Esophagus mucosa (tissue), 1 donor: ENCODE results near the gene CELSR1. TPM values are rescaled to one million over a fixed set of nuclear protein-coding genes. Genes with fewer than 3 reads are reported as not detected.
A peak's percentile ranks its signal among the peaks of the same experiment; 100 is the strongest.
"Not testable (repeated sequence)": the region's sequence is repeated elsewhere in the genome, so short reads cannot be mapped to it uniquely, and the experiment has no call there.

ENCODE experiments used
- ATAC-seq: fragments of 200-7000 bp; cut with Tn5 transposase; one replicate; pipeline ENCODE4 v1.9.1; 2020
- total RNA-seq: library from RNA; stranded (reverse); gene quantifications from one replicate; pipeline ENCODE4 v1.2.4, GENCODE V29; 2023
- donor health status: DM: yes; HTN: yes; CAD: no.

The CELSR1 gene
- total RNA-seq, 1 donor from 2014 or later: 36.0 TPM

DNA sequence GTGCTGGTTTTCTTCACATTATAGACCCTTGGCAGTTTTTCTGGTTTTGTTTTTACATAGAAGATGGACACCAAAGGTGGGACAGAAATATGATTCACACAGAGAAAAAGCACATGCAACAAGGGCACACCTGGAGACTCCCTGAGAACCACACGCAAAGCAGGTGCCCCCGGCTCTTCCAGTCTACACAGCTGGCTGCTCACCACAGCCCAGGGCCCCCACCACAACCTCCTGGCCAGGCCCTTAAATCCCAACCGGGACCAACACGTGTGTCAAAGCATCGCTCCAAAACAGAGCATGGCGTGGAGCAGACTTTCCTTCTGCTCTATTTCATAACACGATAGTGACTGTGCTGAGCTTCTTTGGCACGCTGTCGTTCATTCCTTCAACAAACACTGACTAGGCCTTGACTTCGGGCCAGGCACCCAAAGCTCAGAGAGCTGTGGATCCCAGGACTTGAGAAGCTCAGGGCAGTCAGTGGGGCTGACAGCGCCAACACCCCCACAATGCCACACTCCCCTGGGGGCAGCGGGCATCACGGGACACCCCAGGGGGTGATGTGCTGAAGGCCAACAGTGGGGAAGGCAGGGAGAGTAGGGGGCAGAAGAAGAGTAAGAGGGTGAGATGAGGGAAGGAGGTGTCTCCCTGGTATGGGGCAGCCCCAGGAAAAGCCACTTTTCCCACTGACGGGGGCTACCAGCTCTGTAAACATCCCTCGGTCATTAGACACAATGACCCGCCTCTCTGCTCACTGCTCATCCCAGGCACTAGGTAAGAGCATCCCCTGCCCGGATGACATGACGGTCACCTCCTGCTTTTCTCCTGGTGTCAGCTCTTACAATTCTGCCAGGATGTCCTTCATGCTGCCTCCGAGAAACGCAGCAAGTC, 26.0 kb downstream of the CELSR1 start:
- peak; percentile 14 for ATAC-seq

GRCh38 chr22:46509416-46510089, 27.9 kb downstream of the CELSR1 start:
- no peak for ATAC-seq

DNA sequence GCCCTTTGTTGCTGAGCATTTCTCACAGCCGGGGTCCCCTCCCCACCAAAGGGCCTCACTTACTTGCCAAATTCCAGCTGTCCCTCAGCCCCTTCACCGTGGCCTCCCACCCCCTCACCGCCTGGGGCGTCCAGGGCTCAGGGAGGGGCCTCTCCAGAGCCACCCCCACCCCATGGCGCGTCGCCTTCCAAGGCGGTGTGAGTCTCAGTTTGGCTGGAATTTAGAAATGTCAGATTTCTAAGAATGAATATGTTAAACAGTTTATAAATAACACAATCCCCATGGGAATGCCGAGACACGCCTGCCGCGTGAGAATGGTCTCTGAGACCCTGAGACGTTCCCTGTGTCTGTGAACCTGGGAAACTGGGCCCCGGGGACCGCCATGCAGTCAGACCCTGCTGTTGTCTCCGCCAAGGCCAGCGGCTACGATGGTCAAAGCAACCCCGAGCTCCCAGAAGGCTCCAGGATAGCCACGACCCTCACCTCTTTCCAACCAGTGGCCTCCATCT, 28.9 kb downstream of the CELSR1 start:
- no peak for ATAC-seq

- ATAC-seq: peak; percentile 2
Measured at GRCh38 chr22:46507451-46508425, 29.7 kb downstream of the CELSR1 start.

- ATAC-seq: no peak
Measured at GRCh38 chr22:46504584-46504983, 32.8 kb downstream of the CELSR1 start.

DNA sequence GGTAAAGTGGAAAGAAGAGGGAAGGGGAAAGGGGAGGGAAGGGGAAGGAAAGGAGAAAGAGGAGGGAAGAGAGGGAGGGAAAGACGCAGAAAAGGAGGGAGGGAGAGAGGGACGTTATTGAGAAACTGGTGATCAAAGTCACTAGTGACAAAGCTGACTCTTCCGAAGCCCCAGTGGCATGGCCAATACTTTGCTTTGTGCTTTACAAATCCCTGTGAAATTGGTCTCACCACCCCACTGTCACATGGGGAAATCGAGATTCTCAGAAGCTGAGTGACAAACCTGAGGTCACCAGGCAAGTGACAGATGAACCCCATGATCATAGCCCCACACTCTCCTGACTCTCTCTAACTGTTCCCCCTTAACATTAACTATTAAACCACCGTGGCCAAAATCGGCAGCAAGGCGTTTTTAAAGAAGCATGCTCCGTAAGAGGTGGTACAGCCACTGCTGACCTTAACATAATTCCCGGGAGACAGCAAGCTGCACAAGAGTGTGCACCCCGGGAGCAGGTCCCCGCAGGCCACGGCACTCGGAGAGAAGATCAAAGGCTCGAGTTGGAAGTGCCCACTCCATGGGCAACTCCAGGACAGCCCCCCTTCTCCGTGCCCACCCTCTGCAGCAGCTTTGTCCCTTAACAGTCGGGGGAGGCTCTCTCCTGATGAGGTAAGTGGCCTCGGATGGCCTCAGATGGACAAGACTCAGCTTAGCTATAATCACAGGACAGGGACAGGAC, 34.8 kb downstream of the CELSR1 start:
- ATAC-seq: no peak

DNA sequence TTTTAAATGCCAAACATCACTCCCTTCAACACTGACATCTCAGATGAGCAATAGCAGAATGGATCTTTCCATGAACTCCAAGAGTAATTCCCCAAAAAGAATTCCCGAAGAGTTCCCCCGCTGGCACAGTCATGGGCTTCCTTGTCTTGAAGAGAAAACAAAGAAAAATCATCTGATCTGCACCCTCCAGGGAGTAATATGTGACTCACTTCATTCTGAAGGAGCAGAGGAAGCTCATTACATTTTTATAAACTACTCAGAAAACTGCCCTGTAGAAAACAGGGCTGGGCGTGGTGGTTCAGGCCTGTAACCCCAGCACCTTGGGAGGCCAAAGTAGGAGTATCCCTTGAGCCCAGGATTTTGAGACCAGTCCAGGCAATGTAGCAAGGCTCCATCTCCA, 35.7 kb downstream of the CELSR1 start:
- ATAC-seq: peak; percentile 53

DNA sequence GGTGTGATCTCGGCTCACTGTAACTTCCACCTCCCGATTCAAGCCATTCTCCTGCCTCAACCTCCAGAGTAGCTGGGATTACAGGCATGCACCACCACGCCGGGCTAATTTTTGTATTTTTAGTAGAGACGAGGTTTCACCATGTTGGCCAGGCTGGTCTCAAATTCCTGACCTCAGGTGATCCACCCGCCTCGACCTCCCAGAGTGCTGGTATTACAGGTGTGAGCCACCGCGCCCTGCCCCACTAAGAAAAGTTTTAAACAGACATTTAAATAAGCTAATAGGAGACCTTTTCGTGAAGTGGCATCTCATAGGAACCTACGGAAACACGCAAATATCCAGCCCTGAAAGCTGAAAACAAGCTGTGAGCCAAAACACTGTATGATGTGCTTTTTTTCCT, 36.2 kb downstream of the CELSR1 start:
- not testable (repeated sequence) for ATAC-seq

DNA sequence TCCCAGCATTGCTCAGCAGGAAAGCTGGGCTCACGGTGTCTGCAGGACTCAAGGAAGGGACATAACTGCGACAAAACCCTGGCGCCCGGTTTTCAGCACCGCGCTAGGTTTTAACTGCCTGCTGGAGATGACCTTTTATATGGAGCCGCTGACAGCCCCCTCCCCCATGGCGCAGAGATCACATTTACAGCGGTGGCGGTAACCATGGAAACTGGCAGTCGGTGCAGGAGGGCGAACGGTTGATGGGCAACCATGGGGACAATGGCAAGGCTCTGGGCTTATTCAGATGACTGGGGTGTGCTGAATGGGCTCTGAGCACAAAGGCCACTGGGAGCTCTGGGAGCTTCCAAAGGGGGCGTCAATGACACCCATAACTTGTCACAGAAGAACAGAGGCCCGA, 37.2 kb downstream of the CELSR1 start:
- no peak for ATAC-seq

DNA sequence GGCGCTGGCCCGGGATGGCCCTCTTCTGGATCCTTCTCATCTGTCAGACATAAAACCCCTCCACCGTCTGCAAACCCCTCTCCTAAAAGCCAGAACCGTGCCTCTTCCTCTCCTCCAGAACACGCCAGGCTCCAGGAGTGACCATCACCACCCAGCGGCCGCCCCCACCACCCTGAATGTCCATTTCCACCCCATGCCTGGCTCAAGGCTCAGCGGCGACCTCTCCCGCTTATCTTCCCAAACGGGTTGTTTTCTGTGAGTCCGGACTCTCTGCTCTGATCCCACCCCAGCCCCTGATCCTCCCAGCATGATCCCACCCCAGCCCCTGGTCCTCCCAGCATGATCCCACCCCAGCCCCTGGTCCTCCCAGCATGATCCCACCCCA, 37.6 kb downstream of the CELSR1 start:
- ATAC-seq: no peak

DNA sequence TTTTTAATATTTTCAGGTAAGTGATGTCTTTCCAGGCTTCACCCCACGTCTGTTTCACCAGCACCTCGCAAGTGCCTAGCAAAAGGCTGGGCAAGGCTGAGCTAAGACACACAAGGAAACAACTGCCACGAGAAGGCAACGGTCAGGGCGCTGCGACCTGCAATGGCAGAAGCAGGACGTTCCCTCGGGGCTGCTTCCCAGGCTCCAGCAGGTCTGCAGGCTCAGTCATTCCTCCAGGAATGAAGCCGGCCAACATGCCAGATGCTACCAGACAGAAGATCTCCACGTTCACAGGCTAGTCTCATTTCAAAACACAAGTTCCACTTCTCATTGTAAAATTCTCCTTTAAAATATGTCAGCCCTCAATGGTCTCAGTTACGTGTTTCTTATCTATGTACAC, 45.5 kb downstream of the CELSR1 start:
- no peak for ATAC-seq

- no peak for ATAC-seq
Measured at GRCh38 chr22:46490538-46490937, 46.9 kb downstream of the CELSR1 start.

DNA sequence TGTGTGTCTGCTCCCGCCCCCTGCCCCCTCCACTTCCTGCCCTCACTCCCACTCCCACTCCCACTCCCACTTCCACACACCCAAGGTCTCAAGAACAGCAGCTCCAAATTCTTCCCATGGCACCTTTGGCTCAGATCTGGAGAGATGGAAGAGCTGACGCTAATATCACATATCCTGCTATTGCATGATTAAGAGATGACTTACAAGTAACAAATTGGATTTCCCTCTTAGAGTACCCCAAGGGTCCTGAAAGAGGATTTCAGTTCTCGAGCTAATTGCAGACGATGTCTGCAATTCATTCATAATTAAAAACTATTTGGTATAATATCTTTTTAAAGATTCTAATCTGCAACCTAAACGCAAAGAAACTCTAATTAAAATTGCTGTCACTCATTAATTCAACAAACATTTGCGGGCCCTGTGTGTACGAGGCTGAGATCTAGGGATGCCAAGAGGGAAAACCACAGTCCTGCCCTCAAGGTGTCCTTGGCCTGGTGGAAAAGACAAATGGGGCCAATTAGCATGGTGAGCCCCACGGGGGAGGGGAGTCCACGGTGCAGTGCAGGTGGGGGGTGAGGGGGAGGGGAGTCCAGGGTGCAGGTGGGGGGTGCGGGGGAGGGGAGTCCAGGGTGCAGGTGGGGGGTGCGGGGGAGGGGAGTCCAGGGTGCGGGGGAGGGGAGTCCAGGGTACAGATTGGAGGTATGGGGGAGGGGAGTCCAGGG, 50.3 kb downstream of the CELSR1 start:
- no peak for ATAC-seq

GRCh38 chr22:46484861-46485595, 52.4 kb downstream of the CELSR1 start:
- no peak for ATAC-seq

- peak; percentile 10 for ATAC-seq
Measured at GRCh38 chr22:46484156-46484860, 53.1 kb downstream of the CELSR1 start.

- ATAC-seq: no peak
Measured at GRCh38 chr22:46483353-46483752, 54.1 kb downstream of the CELSR1 start.

DNA sequence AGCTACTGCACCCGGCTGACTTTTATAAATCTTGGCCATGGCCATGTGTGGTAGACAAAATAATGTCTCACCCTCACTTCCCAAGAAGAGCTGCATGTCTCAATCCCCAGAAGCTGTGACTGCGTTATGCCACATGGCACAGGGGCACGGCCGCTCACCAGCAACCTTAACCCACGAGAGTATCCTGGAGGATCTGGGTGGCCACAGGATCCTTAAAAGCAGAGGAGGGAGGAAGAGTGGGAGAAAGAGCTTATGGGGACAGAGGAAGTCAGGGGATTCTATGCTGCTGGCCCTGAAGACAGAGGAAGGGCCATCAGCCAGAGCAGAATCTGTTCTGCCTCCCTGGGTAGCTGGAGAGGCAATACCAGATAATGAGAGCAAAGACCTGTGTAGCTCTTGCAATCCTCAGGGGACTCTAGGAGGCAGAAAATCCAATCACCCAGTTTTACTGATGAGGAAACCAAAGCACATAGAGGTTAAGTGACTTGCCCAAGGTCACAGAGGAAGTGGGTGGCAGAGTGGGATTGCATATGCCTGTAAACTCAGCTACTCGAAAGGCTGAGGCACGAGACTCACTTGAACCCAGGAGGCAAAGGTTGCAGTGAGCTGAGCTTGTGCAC, 55.3 kb downstream of the CELSR1 start:
- ATAC-seq: no peak

- no peak for ATAC-seq
Measured at GRCh38 chr22:46481386-46481785, 56.0 kb downstream of the CELSR1 start.

GRCh38 chr22:46480396-46480795, 57.0 kb downstream of the CELSR1 start:
- no peak for ATAC-seq
